GM19372 (cell line): Measurements from ENCODE around the gene MC5R.
A peak's percentile ranks its signal among the peaks of the same experiment; 100 is the strongest.

Experiments
- ATAC-seq: cut with Tn5 transposase; IDR thresholded peaks from one replicate; pipeline ENCODE4 v1.9.1; 2021; ENCODE audit warnings: mild to moderate bottlenecking, low read depth, moderate library complexity; ENCODE audit not compliant: unreplicated experiment

Gene MC5R

DNA sequence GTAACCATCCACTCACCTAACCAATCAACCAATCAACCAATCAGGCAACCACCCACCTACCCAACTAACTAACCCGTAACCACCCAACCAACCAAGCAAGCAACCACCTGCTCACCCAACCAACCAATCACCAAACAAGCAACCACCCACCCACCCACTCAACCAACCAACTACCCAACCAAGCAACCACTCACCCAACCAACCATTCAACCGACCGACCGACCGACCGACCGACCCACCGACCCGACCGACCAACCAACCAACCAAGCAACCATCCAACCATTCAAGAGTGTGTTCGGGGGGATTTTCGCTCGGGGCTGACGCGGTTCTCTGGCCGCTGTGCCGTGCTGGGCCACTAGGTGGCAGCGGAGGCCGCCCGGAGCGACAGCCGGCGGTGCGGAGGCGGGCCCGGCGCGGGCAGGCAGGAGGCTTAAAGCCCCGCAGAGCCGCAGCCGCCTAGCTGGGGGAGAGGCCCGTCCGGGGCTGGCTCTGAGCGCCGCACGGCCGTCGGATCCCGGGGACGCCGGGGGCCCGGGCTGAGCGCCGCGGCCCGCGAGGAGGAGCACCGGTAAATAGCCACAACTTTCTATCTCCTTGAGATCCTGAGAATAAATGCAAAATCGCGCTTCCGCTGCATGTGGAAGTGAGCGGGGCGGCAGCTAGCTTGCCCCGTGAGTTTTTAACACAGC lies at the start of gene MC5R:
Gene MC5R, plus strand, starts transcription at position 443 of the 689 bp plus-strand sequence. CDS start 1,617 bp downstream, outside the sequence.
- peak; percentile 93 for ATAC-seq

DNA sequence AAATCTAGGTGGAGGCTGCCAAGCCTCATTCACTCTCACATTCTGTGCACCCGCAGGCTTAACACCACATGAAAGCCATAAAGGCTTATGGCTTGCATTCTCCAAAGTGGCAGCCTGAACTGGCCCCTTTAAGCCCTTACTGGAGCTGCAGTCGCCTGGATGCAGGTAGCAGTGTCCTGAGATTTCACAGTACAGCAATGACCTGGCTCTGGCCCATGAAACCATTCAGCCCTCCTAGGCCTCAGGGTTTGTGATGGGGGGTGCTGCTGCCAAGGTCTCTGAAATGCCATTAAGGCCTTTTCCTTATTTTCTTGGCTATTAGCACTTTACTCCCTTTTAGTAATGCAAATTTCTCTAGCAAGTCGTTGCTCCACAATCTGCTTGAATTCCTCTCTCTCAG lies 48.9 kb upstream of the MC5R start:
- no peak for ATAC-seq

DNA sequence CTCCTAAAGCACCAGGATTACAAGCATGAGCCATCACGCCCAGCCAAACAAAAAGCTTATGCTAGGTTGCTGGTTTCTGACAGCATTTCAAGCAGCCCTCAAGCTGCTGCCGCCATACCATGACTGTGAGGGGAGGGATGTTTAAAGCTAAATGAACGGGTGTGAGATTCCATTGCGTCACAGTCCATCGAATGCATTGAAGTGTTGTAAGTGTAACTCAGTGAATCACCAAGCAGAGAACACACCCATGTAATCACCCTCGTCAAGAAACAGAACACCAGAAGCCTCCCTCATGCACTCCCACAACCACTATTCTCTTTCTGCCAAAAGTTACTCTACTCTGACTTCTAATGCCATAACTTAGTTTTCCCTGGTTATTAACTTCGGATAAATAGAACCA lies 32.8 kb upstream of the MC5R start:
- no peak for ATAC-seq

DNA sequence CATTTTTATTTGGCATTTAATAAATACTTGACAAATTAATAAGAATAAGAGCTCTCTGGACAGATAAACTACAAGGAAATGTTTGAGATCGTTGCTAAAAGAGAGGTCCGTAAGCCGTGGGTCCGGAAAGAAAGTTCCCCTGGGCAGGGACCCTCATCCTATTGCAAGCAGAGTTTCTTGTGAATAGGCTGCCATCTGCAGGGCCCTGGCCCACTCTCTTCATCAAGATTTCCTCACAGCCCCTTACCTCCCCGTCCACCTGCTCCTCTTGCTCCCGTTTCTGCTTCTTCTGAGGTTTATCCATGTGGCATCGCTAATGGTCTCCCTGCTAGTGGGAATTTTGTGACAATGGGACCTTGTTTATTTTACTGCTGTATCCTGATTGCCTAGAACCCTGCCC lies 30.1 kb upstream of the MC5R start:
- ATAC-seq, result no peak

DNA sequence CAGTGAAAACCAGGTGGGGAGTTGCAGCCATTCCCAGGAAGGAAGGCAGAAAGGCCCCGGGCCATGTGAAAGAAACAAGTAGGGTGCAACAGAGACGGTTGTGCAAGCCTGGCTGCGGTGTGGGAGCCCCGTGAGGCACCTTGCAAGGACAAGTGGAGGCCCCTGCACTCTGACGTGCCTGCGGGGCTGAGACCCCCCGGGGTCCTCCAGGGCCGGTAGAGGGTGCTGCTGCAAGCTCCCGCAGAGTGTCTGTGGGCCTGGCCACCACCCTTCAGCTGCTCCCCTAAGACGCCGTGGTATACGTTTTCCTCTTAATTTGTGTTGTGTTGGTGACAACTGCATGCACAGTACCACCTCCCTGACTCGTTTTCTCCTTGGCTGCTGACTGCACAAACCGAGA lies 27.4 kb upstream of the MC5R start:
- no peak for ATAC-seq

DNA sequence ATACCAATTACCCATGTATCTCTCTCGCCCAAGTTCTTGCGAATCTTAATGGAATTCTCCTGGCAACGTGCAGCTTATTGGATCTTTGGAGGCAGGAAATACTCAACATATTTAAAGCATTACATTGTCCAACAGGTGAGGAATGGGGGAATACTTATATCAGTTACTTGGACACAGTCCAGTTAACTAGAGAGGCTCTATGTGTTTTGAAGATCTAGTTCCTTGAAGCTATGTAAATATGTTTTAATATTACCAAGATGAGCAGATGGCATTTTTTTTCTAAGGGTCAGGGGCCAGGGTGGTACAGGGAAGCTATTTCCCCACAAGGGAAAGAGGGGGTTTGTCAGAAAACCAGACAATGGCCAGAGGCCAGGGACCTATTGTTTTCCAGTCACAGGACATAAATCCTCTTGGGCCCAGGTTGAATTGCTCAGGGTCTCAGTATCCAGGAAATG lies 26.8 kb upstream of the MC5R start:
- ATAC-seq, result no peak

DNA sequence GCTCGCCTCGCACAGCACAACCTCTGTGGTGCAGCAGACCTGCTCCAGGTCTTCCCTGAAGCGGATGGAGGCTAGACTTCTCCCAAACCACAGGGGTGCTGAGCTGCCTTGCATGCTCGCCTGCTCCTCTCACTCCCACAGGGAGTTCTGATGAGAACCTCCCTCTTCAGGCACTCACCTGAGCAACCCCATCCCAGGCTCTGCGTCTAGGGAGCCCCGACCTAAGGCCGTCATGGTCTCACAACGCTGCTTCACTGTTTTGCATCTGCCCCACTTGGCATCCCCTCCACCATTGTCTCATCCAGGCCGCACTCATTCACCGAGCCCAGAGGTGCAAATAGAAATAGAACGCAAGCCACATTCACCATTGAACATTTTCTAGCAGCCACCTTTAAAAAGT lies 24.6 kb upstream of the MC5R start:
- ATAC-seq, result no peak

DNA sequence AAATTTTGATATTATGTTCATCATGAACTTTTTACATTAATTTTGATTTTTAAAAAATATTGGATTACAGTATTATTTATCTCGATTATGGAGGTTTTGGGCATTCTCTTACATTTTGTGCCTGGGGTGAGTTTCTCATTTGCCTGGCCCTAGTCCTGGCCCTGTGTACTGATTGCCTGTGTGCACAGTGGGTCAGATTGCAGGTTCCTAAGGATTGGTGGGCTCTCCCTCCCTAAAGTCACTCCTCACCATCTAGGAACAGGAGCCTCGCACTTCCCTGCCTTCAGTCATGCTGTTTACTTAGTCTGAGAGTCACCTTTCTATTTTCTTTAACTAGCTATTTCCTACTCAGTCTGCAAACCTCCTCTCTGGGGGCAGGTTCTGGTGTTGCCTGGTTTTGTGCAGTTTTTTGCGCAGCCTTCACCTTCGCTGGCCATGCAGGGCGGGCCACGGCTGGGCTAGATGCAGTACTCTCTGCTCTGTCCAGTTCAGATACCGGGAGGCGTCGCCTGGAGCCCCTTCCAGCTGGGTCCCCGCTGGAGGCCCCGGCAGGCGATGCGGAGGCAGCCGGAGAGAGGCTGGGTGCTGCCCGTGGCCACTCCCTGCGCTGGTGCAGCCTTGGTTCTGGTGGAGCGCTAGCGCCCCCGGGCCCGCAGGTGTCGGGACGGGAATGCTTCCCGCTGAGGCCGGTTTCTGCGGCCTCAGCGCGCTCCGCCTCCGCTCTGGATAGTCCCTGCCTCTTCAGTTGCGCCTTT lies 23.3 kb upstream of the MC5R start:
- no peak for ATAC-seq

DNA sequence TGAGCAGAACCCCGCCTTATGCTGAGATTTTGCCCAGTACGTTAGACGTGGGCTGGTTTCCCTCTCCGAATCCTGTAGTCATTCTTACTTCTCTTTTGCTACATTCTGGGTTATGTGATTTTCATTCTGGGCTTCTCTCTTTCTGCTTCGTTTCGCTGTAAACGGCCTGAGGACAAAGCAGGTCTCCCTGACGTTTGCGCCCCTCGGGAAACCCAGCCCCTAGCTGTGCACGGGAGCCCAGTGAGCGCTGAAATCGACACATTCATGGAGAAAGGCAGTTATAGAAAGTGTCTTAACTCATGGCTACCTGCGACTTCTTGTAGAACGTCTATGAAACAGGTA lies 22.7 kb upstream of the MC5R start:
- no peak for ATAC-seq

DNA sequence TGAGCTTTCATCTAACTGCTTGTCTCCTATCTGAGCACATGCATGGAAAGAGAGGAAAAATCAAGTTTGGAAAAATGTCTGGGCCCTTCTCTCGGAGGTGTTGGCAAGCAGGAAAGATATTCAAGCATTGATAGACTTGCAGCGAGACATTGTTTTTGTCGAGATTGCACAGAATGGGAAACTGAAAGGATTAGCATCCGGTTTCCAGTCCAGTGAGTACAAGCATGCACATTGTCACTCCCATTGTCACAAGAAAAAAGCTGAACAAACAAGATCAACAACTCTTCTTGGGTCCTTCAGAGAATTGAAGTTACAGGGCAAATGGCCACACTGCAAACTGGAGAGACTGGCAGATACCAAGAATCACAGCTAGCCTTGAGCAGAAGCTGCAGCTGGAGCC lies 19.6 kb upstream of the MC5R start:
- ATAC-seq, result no peak

DNA sequence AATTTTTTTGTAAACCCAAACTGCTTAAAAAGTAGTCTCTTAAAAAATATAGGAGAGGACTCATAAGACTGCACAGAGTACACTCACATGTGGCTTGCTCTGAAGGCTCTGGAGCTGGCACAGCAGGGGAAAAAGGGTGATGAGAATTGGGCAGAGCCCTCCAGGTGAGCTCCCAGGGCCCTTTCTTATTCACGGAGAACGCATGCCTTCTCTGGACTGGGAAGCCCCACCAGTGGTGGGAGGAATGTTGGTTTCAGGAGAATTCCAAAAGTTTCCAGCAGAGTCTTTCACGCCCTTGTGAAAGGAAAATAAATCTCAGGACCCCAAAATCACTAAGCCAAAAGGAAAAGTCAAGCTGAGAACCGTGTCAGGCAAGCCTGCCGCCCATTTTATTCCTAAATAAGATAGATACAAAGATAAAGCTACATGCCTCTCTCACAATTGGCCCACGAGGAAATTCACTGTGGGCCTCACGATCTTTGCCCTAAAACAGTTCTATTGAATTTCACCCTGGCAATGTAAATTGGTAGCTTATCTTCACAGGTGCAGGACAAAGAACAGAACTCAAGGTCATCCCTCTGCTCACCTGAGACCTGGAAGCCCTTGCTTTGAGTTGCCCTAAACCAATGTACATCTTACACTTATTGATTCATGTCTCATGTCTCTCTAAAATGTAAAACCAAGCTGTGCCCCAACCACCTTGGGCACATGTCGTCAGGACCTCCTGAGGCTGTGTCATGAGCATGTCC lies 15.5 kb upstream of the MC5R start:
- no peak for ATAC-seq

DNA sequence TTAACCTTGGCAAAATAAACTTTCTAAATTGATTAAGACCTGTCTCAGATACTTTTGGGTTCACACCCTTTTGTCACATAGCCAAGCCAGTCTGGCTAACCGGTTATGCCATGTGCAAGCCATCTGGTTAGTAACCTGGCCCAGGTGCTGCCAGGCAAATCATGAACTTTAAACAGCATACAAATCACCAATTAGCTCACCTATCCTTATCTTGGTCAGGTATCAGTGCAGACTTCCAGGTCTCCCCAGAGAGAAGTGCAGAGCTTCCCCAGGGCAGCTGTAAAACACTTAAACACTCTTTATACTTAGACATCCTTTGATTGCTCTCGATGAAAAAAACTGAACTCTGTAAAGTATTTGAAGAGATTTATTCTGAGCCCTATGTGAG lies 14.9 kb upstream of the MC5R start:
- ATAC-seq, result no peak

DNA sequence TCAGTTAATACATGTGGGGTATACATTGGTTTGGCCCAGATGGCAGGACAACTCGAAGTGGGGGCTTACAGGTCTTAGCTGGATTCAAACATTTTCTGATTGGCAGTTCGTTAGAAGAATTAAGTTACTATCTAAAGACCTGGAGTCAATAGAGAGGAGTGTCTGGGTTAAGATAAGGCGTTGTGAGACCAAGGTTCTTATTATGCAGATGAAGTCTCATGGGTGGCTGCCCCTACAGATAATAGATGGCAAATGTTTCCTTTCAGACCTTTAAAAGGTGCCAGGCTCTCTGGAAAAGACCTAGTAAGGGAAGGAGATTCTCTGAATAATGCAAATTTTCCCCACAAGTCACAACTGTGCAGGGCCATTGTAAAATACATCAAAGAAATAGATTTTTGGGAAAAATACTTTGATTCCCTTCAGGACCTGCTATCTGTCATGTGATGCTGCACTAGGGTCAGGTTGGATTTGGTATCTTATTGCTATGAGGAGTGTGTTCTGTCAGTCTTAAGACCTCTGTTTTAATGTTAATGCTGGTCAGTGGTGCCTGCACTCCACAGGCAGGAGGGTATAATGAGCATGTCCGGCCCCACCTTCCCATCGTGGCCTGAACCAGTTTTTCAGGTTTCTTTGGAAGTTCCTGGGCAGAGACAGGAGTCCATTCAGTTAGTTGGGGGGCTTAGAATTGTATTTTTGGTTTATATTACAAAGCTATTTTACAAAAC lies 14.3 kb upstream of the MC5R start:
- ATAC-seq, result no peak

DNA sequence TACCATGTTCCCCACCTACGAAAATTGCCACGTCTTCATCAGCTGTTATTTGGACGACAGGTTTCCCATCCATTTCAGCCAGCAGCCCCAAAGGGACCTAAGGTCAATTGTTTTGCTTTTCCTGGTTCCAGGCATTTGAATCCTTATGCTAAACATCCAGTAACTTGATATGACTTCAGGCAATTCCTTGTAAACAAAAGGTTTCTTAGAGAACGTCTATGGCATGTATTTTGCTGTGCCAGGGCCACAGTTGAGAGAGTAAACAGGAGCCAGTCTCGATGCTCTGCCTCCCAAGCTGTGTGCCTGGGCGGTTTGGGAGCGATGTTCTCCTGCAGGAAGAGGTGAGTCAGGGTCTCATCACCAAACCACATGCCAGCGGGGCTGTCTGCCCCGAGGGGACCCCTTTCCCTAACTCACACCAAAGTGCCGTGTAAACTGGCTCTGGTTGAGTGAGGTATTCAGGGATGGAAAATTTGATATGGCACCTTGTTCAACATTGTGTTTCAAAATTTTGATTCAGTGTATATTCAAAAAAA lies 12.9 kb upstream of the MC5R start:
- ATAC-seq, result no peak

DNA sequence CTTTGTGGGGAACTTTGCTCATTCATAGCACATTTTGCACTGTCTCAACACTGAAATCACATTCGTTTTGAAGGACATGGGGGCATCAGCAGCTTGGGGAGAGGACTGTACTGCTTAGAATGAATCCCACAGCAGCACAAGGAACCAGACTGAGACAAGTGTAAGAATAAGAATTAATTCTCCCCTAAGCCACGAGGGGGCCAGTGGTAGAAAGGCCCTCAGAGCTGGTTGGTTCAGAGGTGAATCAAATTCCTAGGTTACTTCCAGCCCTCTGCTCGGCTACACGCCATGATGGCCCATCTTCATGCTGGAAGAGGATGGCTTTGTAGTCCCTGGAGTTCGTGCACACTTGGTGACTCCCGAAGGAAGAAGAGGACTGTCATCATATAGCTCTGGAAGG lies 12.0 kb upstream of the MC5R start:
- no peak for ATAC-seq

DNA sequence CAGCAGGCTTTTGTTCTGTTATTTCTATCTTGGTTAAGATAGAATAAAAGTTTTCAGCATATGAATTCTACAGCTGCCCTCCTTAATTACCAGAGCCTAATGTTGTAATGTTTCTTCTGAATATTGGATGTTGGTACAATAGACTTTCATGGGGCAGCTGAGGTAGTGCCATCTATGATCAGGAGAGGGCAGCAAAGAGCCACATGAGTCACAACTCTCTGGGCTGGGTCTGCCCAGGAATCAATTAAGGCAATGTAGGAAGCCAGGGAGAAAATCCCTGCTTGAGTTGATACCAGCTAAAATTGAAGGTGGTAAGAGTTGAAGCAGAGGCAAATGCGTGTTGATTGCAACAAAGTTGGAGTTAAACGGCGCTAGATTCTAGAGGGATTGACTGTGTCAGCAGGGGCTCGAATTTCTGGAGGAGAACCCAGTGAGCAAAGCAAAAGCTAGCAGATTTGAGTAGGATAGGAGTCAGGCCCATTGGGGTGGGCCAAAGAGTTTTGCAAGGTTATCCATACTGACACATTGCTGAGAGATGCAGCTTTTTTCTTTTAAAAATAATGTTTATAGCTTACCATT lies 10.6 kb upstream of the MC5R start:
- ATAC-seq, result peak; percentile 79

DNA sequence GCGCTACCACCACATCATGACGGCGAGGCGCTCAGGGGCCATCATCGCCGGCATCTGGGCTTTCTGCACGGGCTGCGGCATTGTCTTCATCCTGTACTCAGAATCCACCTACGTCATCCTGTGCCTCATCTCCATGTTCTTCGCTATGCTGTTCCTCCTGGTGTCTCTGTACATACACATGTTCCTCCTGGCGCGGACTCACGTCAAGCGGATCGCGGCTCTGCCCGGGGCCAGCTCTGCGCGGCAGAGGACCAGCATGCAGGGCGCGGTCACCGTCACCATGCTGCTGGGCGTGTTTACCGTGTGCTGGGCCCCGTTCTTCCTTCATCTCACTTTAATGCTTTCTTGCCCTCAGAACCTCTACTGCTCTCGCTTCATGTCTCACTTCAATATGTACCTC lies 2.3 kb downstream of the MC5R start:
- no peak for ATAC-seq

DNA sequence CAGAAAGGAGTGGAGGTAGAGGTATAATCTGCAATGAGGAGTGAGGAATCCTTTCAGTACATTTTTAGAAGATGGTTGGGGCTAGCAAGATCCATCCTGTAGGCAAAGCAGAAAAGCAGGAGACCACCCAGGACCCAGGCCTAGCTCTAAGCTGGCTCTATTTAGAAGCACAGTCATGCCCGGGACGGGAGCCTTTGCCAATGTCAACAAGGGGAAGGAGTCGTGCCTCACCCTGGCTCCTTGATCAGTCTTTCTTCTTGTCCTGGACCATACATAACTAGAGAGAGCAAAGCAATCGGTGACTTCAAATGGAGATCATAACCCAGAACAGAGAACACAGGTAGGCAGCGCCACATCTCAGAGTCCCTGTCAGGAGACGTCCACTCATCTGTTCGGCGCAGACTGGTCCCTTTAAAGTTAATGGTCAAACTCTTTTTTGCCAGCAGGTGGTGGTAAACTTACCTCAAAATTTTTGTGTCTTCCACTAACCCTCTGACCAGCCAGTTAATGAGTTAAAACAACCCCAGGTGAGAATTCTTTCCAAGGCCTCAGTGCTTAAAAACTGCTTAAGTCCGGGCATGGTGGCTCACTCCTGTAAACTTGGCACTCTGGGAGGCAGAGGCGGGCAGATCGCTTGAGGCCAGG lies 8.0 kb downstream of the MC5R start:
- no peak for ATAC-seq

DNA sequence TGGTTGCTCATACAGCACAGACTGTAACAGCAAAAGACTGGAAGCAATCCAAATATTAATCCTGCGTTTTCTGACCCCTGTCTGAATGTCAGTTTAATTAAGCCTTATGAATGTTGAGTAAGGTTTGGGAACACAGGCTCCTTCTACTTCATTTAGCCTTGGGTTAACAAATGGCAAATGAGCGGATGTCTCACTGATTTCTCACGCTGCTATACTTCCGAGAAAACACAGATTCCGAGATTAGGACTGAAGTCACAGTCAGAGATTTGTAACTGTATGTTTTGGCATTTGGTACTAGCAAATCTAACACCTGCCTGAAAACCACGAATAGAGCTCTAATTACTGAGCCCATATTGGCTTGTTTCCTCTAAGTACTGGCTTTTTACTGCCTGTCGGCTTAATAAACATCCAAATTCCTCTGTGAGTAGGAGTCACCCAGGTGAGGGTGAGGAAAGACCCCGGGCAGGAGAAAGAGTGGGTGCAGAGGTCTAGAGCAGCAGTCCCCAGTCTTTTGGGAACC lies 10.6 kb downstream of the MC5R start:
- no peak for ATAC-seq

DNA sequence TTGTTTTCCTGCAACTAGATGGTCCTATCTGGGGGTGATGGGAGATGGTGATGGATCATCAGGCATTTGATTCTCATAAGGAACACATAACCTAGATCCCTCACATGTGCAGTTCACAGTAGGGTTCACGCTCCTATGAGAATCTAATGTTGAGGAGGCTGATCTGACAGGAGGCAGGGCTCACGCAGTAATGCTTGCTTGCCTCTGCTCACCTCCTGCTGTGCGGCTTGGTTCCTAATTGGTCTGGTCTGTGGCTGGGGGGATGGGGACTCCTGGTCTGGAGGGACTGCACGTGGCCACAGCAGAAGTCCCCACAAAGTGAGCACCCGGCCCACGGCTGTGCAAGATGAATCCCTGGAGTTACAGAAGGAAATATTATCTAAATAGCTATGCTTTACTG lies 11.3 kb downstream of the MC5R start:
- no peak for ATAC-seq
